ENCODE data around the gene BUD23.

Gene BUD23

GRCh38 chr7:73700581-73701134 is 17.3 kb downstream of the BUD23 start:
- Histone ChIP-seq H3K4me1 (ENCODE audit: insufficient read depth, low read length) (peaks cover 17% of the 10 kb centered on the region; the same call in 1 of the 2 replicates), H3K9ac (ENCODE audit: low read depth, low read length) (no peak overlapping the region), H3K9me3 (ENCODE audit: control insufficient read depth, insufficient read depth, low read length) (no peaks in the 10 kb centered on the region), H3K36me3 (ENCODE audit: insufficient read depth, low read length) (peaks cover 6% of the 10 kb centered on the region)

DNA sequence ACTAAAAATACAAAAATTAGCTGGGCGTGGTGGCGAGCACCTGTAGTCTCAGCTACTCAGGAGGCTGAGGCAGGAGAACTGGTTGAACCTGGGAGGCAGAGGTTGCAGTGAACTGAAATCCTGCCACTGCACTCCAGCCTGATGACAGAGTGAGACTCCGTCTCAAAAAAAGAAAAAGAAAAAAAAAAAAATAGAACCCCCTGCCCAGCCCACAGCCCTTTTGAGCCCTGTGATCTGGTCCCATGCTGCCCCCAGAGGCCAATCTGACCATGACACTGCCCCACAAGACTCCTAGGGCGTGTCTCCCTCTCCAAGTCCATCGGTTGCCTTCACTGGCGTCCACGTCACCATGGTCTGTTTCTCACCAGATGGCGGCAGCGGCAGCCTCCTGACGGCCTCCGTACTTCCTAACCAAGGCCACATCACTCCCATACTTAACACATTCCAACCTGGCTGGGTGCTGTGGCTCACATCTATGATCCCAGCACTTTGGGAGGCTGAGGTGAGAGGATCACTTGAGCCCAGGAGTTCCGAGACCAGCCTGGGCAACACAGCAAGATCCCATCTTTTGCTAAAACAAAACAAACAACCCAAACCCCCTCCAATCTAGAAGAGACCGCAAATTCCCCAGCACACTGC is 18.1 kb downstream of the BUD23 start:
- Histone ChIP-seq H3K36me3 (ENCODE audit: insufficient read depth, low read length) (peaks cover 6% of the 10 kb centered on the region), H3K9me3 (ENCODE audit: control insufficient read depth, insufficient read depth, low read length) (no peaks in the 10 kb centered on the region), H3K4me1 (ENCODE audit: insufficient read depth, low read length) (peaks cover 20% of the 10 kb centered on the region; the same call in 1 of the 2 replicates), H3K9ac (ENCODE audit: low read depth, low read length) (no peak overlapping the region)

GRCh38 chr7:73702226-73702625 is 18.8 kb downstream of the BUD23 start:
- H3K9me3 ChIP-seq (ENCODE audit: control insufficient read depth, insufficient read depth, low read length): no peaks in the 10 kb centered on the region
- H3K36me3 ChIP-seq (ENCODE audit: insufficient read depth, low read length): peaks cover 6% of the 10 kb centered on the region
- peaks cover 27% of the 10 kb centered on the region; the same call in 1 of the 2 replicates for H3K4me1 ChIP-seq (ENCODE audit: insufficient read depth, low read length)
- no peak overlapping the region for H3K9ac ChIP-seq (ENCODE audit: low read depth, low read length)

GRCh38 chr7:73702665-73703064 is 19.3 kb downstream of the BUD23 start:
- Histone ChIP-seq H3K9ac (ENCODE audit: low read depth, low read length) (no peak overlapping the region), H3K4me1 (ENCODE audit: insufficient read depth, low read length) (peaks cover 27% of the 10 kb centered on the region; the same call in 1 of the 2 replicates), H3K36me3 (ENCODE audit: insufficient read depth, low read length) (peaks cover 6% of the 10 kb centered on the region), H3K9me3 (ENCODE audit: control insufficient read depth, insufficient read depth, low read length) (no peaks in the 10 kb centered on the region)

- peaks cover 6% of the 10 kb centered on the region for H3K36me3 ChIP-seq (ENCODE audit: insufficient read depth, low read length)
- H3K9ac ChIP-seq (ENCODE audit: low read depth, low read length): peak overlapping the region; percentile 42; the same call in 1 of the 2 replicates
- H3K9me3 ChIP-seq (ENCODE audit: control insufficient read depth, insufficient read depth, low read length): no peaks in the 10 kb centered on the region
- H3K4me1 ChIP-seq (ENCODE audit: insufficient read depth, low read length): peaks cover 27% of the 10 kb centered on the region; the same call in 1 of the 2 replicates
Measured at GRCh38 chr7:73703225-73703624, 19.8 kb downstream of the BUD23 start.

- no peaks in the 10 kb centered on the region for H3K36me3 ChIP-seq (ENCODE audit: insufficient read depth, low read length)
- H3K9me3 ChIP-seq (ENCODE audit: control insufficient read depth, insufficient read depth, low read length): no peaks in the 10 kb centered on the region
- peaks cover 27% of the 10 kb centered on the region; the same call in 1 of the 2 replicates for H3K4me1 ChIP-seq (ENCODE audit: insufficient read depth, low read length)
- peak overlapping the region; percentile 42; the same call in 1 of the 2 replicates for H3K9ac ChIP-seq (ENCODE audit: low read depth, low read length)
Measured at GRCh38 chr7:73703757-73704639, 20.6 kb downstream of the BUD23 start.

GRCh38 chr7:73704640-73705550 is 21.5 kb downstream of the BUD23 start:
- no peaks in the 10 kb centered on the region for H3K36me3 ChIP-seq (ENCODE audit: insufficient read depth, low read length)
- H3K9me3 ChIP-seq (ENCODE audit: control insufficient read depth, insufficient read depth, low read length): no peaks in the 10 kb centered on the region
- H3K4me1 ChIP-seq (ENCODE audit: insufficient read depth, low read length): peaks cover 27% of the 10 kb centered on the region; the same call in 1 of the 2 replicates
- H3K9ac ChIP-seq (ENCODE audit: low read depth, low read length): no peak overlapping the region

DNA sequence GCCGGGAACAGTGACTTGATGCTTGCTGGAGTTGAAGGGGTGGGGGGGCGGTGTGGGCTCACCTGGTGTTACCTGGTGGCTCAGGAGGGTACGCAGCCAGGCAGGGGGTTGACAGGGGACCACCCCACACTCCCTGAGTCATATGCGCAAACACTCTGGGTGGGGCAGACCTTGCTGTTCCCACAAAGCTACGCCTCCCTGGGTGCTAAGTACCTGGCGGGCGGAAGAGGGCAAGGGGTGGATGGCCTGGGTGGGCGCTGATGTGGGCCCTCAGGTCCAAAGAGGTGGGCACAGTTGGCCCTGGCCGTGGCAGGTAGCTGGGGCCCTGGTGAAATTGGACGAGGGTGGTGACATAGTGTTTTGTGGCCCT is 22.1 kb downstream of the BUD23 start:
- Histone ChIP-seq H3K4me1 (ENCODE audit: insufficient read depth, low read length) (peaks cover 27% of the 10 kb centered on the region; the same call in 1 of the 2 replicates), H3K36me3 (ENCODE audit: insufficient read depth, low read length) (no peaks in the 10 kb centered on the region), H3K9me3 (ENCODE audit: control insufficient read depth, insufficient read depth, low read length) (no peaks in the 10 kb centered on the region), H3K9ac (ENCODE audit: low read depth, low read length) (no peak overlapping the region)

DNA sequence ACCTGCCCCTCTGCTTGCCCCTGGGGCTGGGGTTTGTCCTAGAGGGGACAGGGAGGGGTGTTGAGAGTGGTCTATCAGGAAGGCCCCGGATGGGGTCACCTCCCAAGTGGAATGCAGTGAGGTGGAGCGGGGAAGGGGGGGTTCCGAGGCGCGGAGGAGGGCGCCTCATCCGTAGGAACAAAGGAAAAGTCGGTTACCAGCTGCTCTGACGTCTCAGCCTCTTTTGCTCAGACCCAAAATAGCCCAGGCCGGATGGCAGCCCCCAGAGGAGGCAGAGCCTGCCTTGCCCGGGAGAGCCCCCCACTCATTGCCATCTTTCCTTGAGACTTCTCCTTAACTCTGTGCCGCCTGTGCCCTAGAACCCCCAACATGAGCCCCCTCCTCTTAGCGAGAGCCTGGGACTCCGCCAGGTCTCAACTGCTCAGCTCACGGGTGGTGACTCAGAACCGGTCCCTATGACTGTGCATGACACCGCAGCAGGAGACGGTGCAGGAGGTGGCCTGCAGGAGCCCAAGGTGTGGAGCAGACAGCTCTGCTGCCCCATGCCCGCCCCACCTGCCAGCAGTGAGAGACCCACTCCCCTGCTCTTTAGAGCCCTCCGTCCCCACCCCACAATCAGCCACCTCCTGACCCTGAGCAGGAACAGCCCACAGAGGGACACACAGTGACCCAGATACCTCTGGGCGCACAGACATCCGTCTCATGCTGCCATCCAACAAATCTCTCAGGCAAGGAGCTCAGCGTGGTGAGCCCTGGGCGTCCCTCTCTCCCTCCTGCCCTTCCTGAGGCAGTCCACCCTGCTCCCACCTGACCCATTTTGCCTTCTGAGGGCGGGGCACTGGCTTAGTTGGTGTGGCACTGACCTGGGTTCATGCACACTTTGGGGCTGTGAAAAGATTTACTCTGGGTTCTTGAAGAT is 23.0 kb downstream of the BUD23 start:
- H3K9me3 ChIP-seq (ENCODE audit: control insufficient read depth, insufficient read depth, low read length): no peaks in the 10 kb centered on the region
- no peaks in the 10 kb centered on the region for H3K36me3 ChIP-seq (ENCODE audit: insufficient read depth, low read length)
- peaks cover 27% of the 10 kb centered on the region; the same call in 1 of the 2 replicates for H3K4me1 ChIP-seq (ENCODE audit: insufficient read depth, low read length)
- H3K9ac ChIP-seq (ENCODE audit: low read depth, low read length): no peak overlapping the region

GRCh38 chr7:73707045-73707631 is 23.7 kb downstream of the BUD23 start:
- Histone ChIP-seq H3K9me3 (ENCODE audit: control insufficient read depth, insufficient read depth, low read length) (no peaks in the 10 kb centered on the region), H3K9ac (ENCODE audit: low read depth, low read length) (no peak overlapping the region), H3K36me3 (ENCODE audit: insufficient read depth, low read length) (no peaks in the 10 kb centered on the region), H3K4me1 (ENCODE audit: insufficient read depth, low read length) (peaks cover 27% of the 10 kb centered on the region; the same call in 1 of the 2 replicates)

- peaks cover 20% of the 10 kb centered on the region; the same call in 1 of the 2 replicates for H3K4me1 ChIP-seq (ENCODE audit: insufficient read depth, low read length)
- H3K9ac ChIP-seq (ENCODE audit: low read depth, low read length): no peak overlapping the region
- no peaks in the 10 kb centered on the region for H3K9me3 ChIP-seq (ENCODE audit: control insufficient read depth, insufficient read depth, low read length)
- no peaks in the 10 kb centered on the region for H3K36me3 ChIP-seq (ENCODE audit: insufficient read depth, low read length)
Measured at GRCh38 chr7:73708961-73709549, 25.7 kb downstream of the BUD23 start.

GRCh38 chr7:73712773-73713172 is 29.4 kb downstream of the BUD23 start:
- H3K4me1 ChIP-seq (ENCODE audit: insufficient read depth, low read length): peaks cover 9% of the 10 kb centered on the region; the same call in 1 of the 2 replicates
- no peaks in the 10 kb centered on the region for H3K36me3 ChIP-seq (ENCODE audit: insufficient read depth, low read length)
- H3K9me3 ChIP-seq (ENCODE audit: control insufficient read depth, insufficient read depth, low read length): no peaks in the 10 kb centered on the region
- no peak overlapping the region for H3K9ac ChIP-seq (ENCODE audit: low read depth, low read length)
